ENCODE measurements around the gene MICAL2. TPM values are rescaled to one million over a fixed set of nuclear protein-coding genes. Genes with fewer than 3 reads are reported as not detected.

Gene MICAL2
- total RNA-seq, 1 experiment from 2014 or later: 62.9 TPM

GRCh38 chr11:12213883-12214282 lies 103.5 kb downstream of the MICAL2 start:
- intact Hi-C loops (cut with micrococcal nuclease): no loop called here
- H3K79me2 ChIP-seq (ENCODE audit: low read length): no peaks in the 10 kb centered on the region

GRCh38 chr11:12214751-12215150 lies 104.4 kb downstream of the MICAL2 start:
- intact Hi-C loops (cut with micrococcal nuclease): no loop called here
- no peak overlapping the region for H3K4me2 ChIP-seq (ENCODE audit: low read length)
- H4K20me1 ChIP-seq (ENCODE audit: low read length): no peaks in the 10 kb centered on the region
- no peak overlapping the region for H2AFZ ChIP-seq (ENCODE audit: low read length)
- H3K9me2 ChIP-seq (replicated peaks; ENCODE audit: low read length): no peaks in the 10 kb centered on the region
- DNase-seq: no peak
- TF ChIP-seq CTCF (conservative IDR thresholded peaks at IDR 0.05; ENCODE audit: low read depth, low read length) (no peak), EZH2 (IDR thresholded peaks at IDR 0.05; ENCODE audit: low read length, unreplicated experiment) (no peak)
- H3K79me2 ChIP-seq (ENCODE audit: low read length): no peaks in the 10 kb centered on the region
- BruUV-seq (replicated peaks): no TSS peak
- no peaks in the 10 kb centered on the region for H3K27me3 ChIP-seq (ENCODE audit: low read length)
- no peak overlapping the region for H3K27ac ChIP-seq (ENCODE audit: low read length)
- H3K4me1 ChIP-seq (ENCODE audit: insufficient read depth, low read length): peaks cover 20% of the 10 kb centered on the region
- ATAC-seq: no peak
- no peaks in the 10 kb centered on the region for H3K9me3 ChIP-seq (ENCODE audit: low read length)
- H3K36me3 ChIP-seq (ENCODE audit: low read depth, low read length): peaks cover 48% of the 10 kb centered on the region
- CTCF ChIA-PET: no interaction called here
- POLR2A ChIA-PET (ENCODE audit: unreplicated experiment): no interaction called here
- H3K9ac ChIP-seq (ENCODE audit: low read length): no peak overlapping the region
- H3K4me3 ChIP-seq (ENCODE audit: low read length): no peak overlapping the region
- H3F3A ChIP-seq (ENCODE audit: low read length, unreplicated experiment): no peaks in the 10 kb centered on the region

More at GRCh38 chr11:12213883-12214282, 103.5 kb downstream of the MICAL2 start:
- H2AFZ ChIP-seq (ENCODE audit: low read length): no peak overlapping the region
- H3K4me1 ChIP-seq (ENCODE audit: insufficient read depth, low read length): peaks cover 20% of the 10 kb centered on the region
- H3K9ac ChIP-seq (ENCODE audit: low read length): no peak overlapping the region
- peak overlapping the region; percentile 40 for H3K27ac ChIP-seq (ENCODE audit: low read length)
- no peaks in the 10 kb centered on the region for H3K9me3 ChIP-seq (ENCODE audit: low read length)
- TF ChIP-seq CTCF (conservative IDR thresholded peaks at IDR 0.05; ENCODE audit: low read depth, low read length) (no peak), EZH2phosphoT487 (IDR thresholded peaks at IDR 0.05; ENCODE audit: borderline replicate concordance, low read length) (no peak), EZH2 (IDR thresholded peaks at IDR 0.05; ENCODE audit: low read length, unreplicated experiment) (no peak)
- ChIA-PET CTCF (no interaction called here), POLR2A (ENCODE audit: unreplicated experiment) (interaction anchor here (0.6 kb wide), 1 partner anchor 10 kb away, joined by 3 read pairs; no protein-coding TSS in a partner anchor)
- no peaks in the 10 kb centered on the region for H3K27me3 ChIP-seq (ENCODE audit: low read length)
- peaks cover 57% of the 10 kb centered on the region for H3K36me3 ChIP-seq (ENCODE audit: low read depth, low read length)
- H3K9me2 ChIP-seq (replicated peaks; ENCODE audit: low read length): no peaks in the 10 kb centered on the region
- ATAC-seq: peak; percentile 63
- H3K4me2 ChIP-seq (ENCODE audit: low read length): 0 out of 2 replicates have a peak overlapping the region, but pooled peaks have one; percentile 5
- BruUV-seq (replicated peaks): no TSS peak
- no peaks in the 10 kb centered on the region for H4K20me1 ChIP-seq (ENCODE audit: low read length)
- H3K4me3 ChIP-seq (ENCODE audit: low read length): no peak overlapping the region
- H3F3A ChIP-seq (ENCODE audit: low read length, unreplicated experiment): no peaks in the 10 kb centered on the region
- peak; percentile 51 for DNase-seq

- Histone ChIP-seq H2AFZ (ENCODE audit: low read length) (no peak overlapping the region), H3K9me2 (replicated peaks; ENCODE audit: low read length) (no peaks in the 10 kb centered on the region), H3K79me2 (ENCODE audit: low read length) (no peaks in the 10 kb centered on the region), H3K36me3 (ENCODE audit: low read depth, low read length) (peaks cover 44% of the 10 kb centered on the region), H3K4me2 (ENCODE audit: low read length) (no peak overlapping the region), H3F3A (ENCODE audit: low read length, unreplicated experiment) (no peaks in the 10 kb centered on the region), H3K27me3 (ENCODE audit: low read length) (no peaks in the 10 kb centered on the region), H3K4me1 (ENCODE audit: insufficient read depth, low read length) (peaks cover 20% of the 10 kb centered on the region), H4K20me1 (ENCODE audit: low read length) (no peaks in the 10 kb centered on the region), H3K27ac (ENCODE audit: low read length) (no peak overlapping the region), H3K9me3 (ENCODE audit: low read length) (no peaks in the 10 kb centered on the region), H3K9ac (ENCODE audit: low read length) (no peak overlapping the region), H3K4me3 (ENCODE audit: low read length) (no peak overlapping the region)
- ChIA-PET POLR2A (ENCODE audit: unreplicated experiment) (no interaction called here), CTCF (no interaction called here)
- intact Hi-C loops (cut with micrococcal nuclease): no loop called here
- no peak for ATAC-seq
- no peak for DNase-seq
- no peak for TF ChIP-seq EZH2 (IDR thresholded peaks at IDR 0.05; ENCODE audit: low read length, unreplicated experiment)
- TF ChIP-seq CTCF (conservative IDR thresholded peaks at IDR 0.05; ENCODE audit: low read depth, low read length): no peak
- TF ChIP-seq EZH2phosphoT487 (IDR thresholded peaks at IDR 0.05; ENCODE audit: borderline replicate concordance, low read length): no peak
- BruUV-seq (replicated peaks): no TSS peak
Observed at GRCh38 chr11:12215181-12215593, 104.8 kb downstream of the MICAL2 start.

Data from PC-3 (cell line).